OCI-LY7 (cell line): Measurements from ENCODE around the gene TBC1D9B. TPM values are rescaled to one million over a fixed set of nuclear protein-coding genes. Genes with fewer than 3 reads are reported as not detected.

Experiments used
- BruUV-seq: library from RNA; stranded (reverse); fragments of 400-500 nt; replicated peaks from 2 replicates; lab custom pipeline; 2021; lab: Mats Ljungman, UMichigan
- CTCF ChIA-PET: fragments of 300-600 bp; sonication (Branson Sonifier 250); formaldehyde crosslinking; loops from one replicate; lab custom pipeline; 2022; ENCODE audit warnings: antibody characterized with exemption; ENCODE audit not compliant: unreplicated experiment; lab: Charles Lee
- POLR2A ChIA-PET: fragments of 300-600 bp; sonication (Branson Sonifier 250); formaldehyde crosslinking; loops from one replicate; lab custom pipeline; 2022; ENCODE audit warnings: antibody characterized with exemption; lab: Charles Lee
- DNase-seq: peaks from one replicate; pipeline ENCODE4 v3.0.0-alpha.2; 2015; ENCODE audit warnings: low spot score
- H2AFZ ChIP-seq: fragments of 200-600 bp; sonication (generic), shearing (Covaris generic); 2 replicates; pipeline ENCODE4 v1.6.1; 2014; ENCODE audit warnings: mild to moderate bottlenecking, antibody characterized with exemption, low read length, moderate library complexity
- H3K27ac ChIP-seq: fragments of 200-600 bp; sonication (generic); 2 replicates; pipeline ENCODE4 v1.5.1; 2014; ENCODE audit warnings: mixed run types, low read depth, mild to moderate bottlenecking, moderate library complexity, low read length, inconsistent platforms; ENCODE audit not compliant: poor library complexity, severe bottlenecking
- H3K36me3 ChIP-seq: fragments of 200-600 bp; sonication (generic); 2 replicates; pipeline ENCODE4 v1.6.1; 2014; ENCODE audit warnings: mild to moderate bottlenecking, antibody characterized with exemption, low read length, moderate library complexity, mixed read lengths; ENCODE audit not compliant: insufficient read depth
- H3K4me1 ChIP-seq: fragments of 200-600 bp; sonication (generic); 2 replicates; pipeline ENCODE4 v1.5.1; 2014; ENCODE audit warnings: mild to moderate bottlenecking, low read length; ENCODE audit not compliant: insufficient read depth, poor library complexity, severe bottlenecking
- H3K4me2 ChIP-seq: fragments of 200-600 bp; sonication (generic); 2 replicates; pipeline ENCODE4 v1.6.1; 2014; ENCODE audit warnings: mild to moderate bottlenecking, low read length
- H3K4me3 ChIP-seq: fragments of 200-600 bp; sonication (generic); 2 replicates; pipeline ENCODE4 v1.5.1; 2014; ENCODE audit warnings: mild to moderate bottlenecking, low read depth, low read length; ENCODE audit not compliant: poor library complexity, severe bottlenecking
- H3K79me2 ChIP-seq: fragments of 200-600 bp; sonication (generic); 2 replicates; pipeline ENCODE4 v1.6.1; 2016; ENCODE audit warnings: low read depth, mild to moderate bottlenecking, low read length, moderate library complexity, mixed read lengths; ENCODE audit not compliant: insufficient read depth
- H3K9me2 ChIP-seq: fragments of 200-600 bp; sonication (generic); 2 replicates; pipeline ENCODE4 v1.6.1; 2016; ENCODE audit warnings: mild to moderate bottlenecking, low read length, mixed read lengths; ENCODE audit not compliant: insufficient read depth
- H3K9me3 ChIP-seq: fragments of 200-600 bp; sonication (generic); 2 replicates; pipeline ENCODE4 v1.6.1; 2014; ENCODE audit warnings: mild to moderate bottlenecking, mixed run types, low read length, mixed read lengths
- H4K20me1 ChIP-seq: fragments of 200-600 bp; sonication (generic); 2 replicates; pipeline ENCODE4 v1.6.1; 2014; ENCODE audit warnings: mild to moderate bottlenecking, antibody characterized with exemption, low read length, moderate library complexity, mixed read lengths; ENCODE audit not compliant: insufficient read depth
- CTCF ChIP-seq: fragments of 200-600 bp; sonication (generic); conservative IDR thresholded peaks from 2 replicates; pipeline ENCODE4 v1.5.1; 2014; ENCODE audit warnings: mild to moderate bottlenecking, antibody characterized with exemption, low read length, moderate library complexity, mixed read lengths
- EZH2phosphoT487 ChIP-seq: fragments of 200-600 bp; sonication (generic); IDR thresholded peaks from 2 replicates; pipeline ENCODE4 v1.6.1; 2018; ENCODE audit warnings: low read depth, borderline replicate concordance, mild to moderate bottlenecking, mixed run types, antibody characterized with exemption, low read length, moderate library complexity, mixed read lengths
- intact Hi-C: fragments of 100-400 bp; cut with micrococcal nuclease; formaldehyde crosslinking; loops from one replicate; pipeline ENCODE4 v1.10.0; 2022; ENCODE audit not compliant: unreplicated experiment
- total RNA-seq, 2 experiments: library from RNA; depleted of rRNA in 1 of 2; stranded (reverse); fragments of >200 nt in 1 of 2; shearing (Covaris generic) in 1 of 2; gene quantifications; 2 replicates each; pipeline ENCODE4 v1.2.3, GENCODE V29; 2014 to 2022

The TBC1D9B gene
- total RNA-seq, 2 experiments from 2014 or later: 52.2 to 106 TPM

- Histone ChIP-seq H2AFZ (no peak overlapping the region), H3K36me3 (peaks cover 96% of the 10 kb centered on the region), H3K4me2 (no peak overlapping the region), H3K4me3 (no peak overlapping the region), H3K9me2 (no peaks in the 10 kb centered on the region), H3K27ac (no peak overlapping the region), H3K9me3 (no peaks in the 10 kb centered on the region), H4K20me1 (no peaks in the 10 kb centered on the region), H3K4me1 (no peaks in the 10 kb centered on the region), H3K79me2 (no peaks in the 10 kb centered on the region)
- ChIA-PET CTCF (no interaction called here), POLR2A (interaction anchor here (0.6 kb wide), 1 partner anchor 407 kb away, joined by 3 read pairs; no protein-coding TSS in a partner anchor)
- BruUV-seq: no TSS peak
- intact Hi-C loops: loop anchor here (10.0 kb wide), 1 partner anchor 666 kb away; the partner anchor contains the start of gene CNOT6
- DNase-seq: no peak
- TF ChIP-seq CTCF: no peak
- no peak for TF ChIP-seq EZH2phosphoT487
These were observed 78.8 kb downstream of the TBC1D9B start for GRCh38 chr5:179828756-179829421.

GRCh38 chr5:179827680-179828079 is 80.0 kb downstream of the TBC1D9B start:
- BruUV-seq: no TSS peak
- CTCF ChIA-PET: no interaction called here
- H3K79me2 ChIP-seq: peaks cover 4% of the 10 kb centered on the region; the same call in 1 of the 2 replicates
- H3K9me2 ChIP-seq: no peaks in the 10 kb centered on the region
- H3K27ac ChIP-seq: no peak overlapping the region
- POLR2A ChIA-PET: no interaction called here
- no peak overlapping the region for H2AFZ ChIP-seq
- no peaks in the 10 kb centered on the region for H3K9me3 ChIP-seq
- H3K4me2 ChIP-seq: no peak overlapping the region
- no peak for DNase-seq
- H3K4me1 ChIP-seq: no peaks in the 10 kb centered on the region
- H3K36me3 ChIP-seq: peaks cover 94% of the 10 kb centered on the region
- TF ChIP-seq CTCF: no peak
- TF ChIP-seq EZH2phosphoT487: no peak
- H3K4me3 ChIP-seq: no peak overlapping the region
- intact Hi-C loops: loop anchor here (10.0 kb wide), 1 partner anchor 667 kb away; the partner anchor contains the start of gene CNOT6
- H4K20me1 ChIP-seq: no peaks in the 10 kb centered on the region
